ENCODE measurements around the gene MED16.

The MED16 gene

DNA sequence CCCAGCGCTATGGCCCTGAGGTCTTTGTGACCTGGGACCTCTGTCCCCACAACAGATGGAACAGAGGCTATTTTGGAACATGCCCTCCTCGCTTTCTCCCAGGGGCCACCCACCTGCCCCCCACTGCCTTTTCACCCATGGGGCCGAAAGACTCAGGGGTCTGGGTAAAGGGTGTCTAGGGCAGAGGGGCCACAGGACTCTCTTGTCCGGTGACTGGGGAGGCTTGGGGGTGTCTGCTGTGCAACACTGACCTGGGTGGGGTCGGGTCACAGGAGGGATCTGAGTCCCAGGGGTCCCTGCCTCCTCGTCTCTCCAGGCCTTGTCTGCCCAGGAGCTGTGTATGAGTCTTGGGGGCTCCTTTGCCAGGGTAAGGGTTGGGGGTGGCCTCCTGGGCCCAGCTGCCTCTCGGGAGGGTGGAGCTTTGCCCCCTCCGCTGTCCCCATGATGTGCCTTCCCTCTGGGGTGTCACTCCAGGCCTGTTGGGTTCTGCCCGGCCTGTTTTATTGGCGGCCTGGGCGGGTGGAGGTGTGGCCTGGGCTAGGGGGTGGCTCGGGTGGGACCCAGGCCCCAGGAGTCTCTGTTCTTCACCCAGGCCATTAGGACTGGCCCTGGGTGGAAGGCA is 34.9 kb upstream of the MED16 start:
- no peak for DNase-seq (ENCODE audit: low read depth, low spot score)

- DNase-seq (ENCODE audit: low read depth, low spot score): no peak
Observed at GRCh38 chr19:927351-927779, 34.4 kb upstream of the MED16 start.

DNA sequence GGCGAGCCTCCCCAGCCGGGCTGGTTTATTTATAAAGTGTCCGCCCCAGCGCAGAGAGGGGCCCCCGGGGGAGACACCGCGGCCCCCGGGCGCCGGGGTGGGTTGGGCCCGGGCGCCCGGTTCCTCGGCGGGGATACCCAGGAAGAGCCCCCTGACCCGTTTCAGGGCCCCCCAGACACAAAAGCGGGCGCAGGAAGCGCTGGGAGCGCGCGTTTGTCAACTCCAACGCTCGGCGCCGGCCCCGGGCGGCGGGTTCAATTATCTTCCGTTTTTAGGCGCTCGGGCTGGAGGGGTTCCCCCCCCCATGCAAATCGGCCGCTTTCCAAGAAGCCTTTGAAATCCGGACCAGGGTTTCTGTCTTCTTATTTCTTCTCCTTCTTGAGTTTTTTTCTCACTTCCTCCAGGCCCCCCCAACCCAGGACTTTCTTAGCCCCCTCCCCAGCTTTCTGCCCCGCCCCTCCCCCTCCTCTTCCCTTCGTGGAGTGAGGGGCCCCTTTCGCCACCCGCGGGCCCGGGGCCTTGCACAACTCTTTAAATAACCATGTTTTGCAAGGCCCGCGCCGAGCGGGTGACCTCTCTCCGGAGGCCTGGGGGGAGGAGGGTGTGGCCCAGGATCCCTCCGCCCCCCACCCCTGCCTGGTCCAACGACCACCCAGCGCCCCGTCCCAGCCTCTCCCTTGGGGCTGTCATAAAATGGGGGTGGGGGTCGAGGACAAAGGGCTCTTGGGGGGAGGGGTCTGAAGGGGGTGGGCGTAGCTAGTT is 33.8 kb upstream of the MED16 start:
- peak; percentile 37 for DNase-seq (ENCODE audit: low read depth, low spot score)

DNA sequence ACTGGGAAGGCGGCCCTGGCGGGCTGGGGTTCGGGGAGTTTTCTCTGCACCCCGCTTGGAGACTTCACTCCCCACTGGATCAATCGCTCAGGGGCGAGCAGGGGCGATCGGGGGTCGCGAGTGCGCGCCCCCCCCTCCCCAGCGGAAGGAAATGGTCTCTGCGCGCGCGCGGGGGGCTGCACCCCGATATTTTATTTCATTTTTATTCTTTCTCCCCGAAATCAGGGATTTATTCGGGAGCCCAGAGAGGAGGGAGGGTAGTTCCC is 33.3 kb upstream of the MED16 start:
- DNase-seq (ENCODE audit: low read depth, low spot score): no peak

DNA sequence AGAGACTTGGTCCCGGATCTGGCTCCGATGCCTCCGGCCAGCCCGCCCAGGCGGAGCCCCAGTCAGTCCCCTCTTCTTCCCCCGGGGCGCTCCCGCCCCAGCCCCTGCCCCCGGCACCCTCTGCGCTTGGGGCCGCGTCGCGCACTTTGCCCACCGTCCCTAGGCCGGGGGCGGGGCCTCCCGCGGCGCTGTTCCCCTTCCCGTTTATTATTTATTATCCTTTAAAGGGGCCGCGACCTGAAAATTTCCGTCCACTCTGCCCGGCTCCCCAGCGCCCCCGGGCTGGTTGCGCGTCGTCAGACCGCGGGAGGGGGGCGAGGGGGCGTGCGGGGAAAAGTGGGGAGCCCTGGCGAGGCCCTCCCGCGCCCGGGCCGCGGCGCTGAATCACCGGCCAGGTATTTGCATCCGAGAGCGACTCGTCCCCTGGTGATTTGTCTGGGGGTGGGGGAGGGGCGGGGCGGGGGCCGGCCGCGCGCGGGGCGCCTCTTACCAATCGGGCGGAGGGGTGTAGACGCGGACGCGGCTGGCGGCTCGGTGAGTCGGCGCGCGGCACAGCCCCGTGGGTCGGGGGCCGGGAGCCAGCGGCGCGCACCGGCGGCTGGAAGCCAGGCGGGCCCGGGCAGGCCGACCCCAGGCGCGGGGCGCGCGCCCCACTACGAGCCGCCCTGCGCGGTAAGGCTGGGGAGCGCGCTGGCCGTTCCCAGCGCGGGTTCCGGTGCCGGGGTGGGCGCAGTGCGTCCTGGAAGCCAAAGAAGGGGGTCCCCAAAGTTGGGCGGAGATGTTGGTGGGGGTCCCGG is 32.7 kb upstream of the MED16 start, which contains the start of gene ARID3A:
TSS of gene ARID3A (plus strand) at position 510 of the 797 bp plus-strand sequence. CDS start 3,494 bp downstream, outside the sequence.
- DNase-seq (ENCODE audit: low read depth, low spot score): no peak

DNA sequence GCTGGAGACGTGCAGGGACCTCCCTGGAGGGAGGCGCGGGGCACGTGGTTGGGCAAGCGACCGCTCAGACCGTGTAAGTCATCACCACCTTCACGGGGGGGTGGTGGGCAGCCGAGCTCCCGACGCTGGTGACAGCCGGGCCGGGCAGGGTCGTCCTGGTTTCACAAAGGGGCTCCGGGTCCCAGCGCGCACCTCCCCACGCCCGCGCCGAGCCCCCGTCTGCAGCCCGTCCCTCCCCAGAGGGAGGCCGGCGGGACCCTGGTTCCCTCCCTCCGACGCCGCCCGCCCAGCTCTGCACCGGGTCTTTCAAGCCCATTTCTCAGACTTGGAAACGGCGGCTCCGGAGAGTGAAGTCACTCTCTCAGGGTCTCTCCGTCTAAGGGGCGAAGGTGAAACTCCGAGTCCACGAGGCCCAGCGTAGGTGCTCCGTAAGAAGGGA is 32.1 kb upstream of the MED16 start:
- peak; percentile 88 for DNase-seq (ENCODE audit: low read depth, low spot score)

GRCh38 chr19:924553-925086 is 31.6 kb upstream of the MED16 start:
- peak; percentile 78 for DNase-seq (ENCODE audit: low read depth, low spot score)

GRCh38 chr19:920051-920864 is 27.3 kb upstream of the MED16 start:
- DNase-seq (ENCODE audit: low read depth, low spot score): peak; percentile 43

GRCh38 chr19:919199-920050 is 26.4 kb upstream of the MED16 start:
- peak; percentile 47 for DNase-seq (ENCODE audit: low read depth, low spot score)

DNA sequence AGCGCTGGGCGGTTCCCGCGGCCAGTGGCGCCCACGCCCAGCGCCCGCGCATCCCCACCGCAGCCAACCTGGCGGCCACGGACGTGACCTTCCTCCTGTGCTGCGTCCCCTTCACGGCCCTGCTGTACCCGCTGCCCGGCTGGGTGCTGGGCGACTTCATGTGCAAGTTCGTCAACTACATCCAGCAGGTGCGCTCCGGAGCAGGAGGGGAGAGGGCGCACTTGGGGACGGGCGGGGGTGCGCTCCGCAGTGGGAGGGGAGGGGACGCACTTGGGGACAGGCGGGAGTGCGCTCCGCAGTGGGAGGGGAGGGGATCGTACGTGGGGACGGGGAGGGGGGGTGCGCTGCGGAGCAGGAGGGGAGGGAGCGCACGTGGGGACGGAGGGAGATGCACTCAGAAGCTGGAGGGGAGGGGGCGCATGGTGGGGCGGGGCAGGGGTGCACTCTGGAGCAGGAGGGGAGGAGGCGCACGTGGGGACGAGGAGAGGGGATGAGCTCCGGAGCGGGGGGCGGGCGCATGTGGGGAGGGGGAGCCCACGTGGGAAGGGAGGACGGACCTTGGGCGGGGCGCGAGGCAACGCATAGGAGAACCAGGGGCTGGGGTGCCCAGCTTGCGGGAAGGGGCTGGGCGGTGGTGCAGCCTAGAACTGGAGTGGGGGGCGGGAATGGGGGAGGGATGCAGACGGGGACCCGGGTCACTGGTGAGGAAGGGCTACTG is 25.7 kb upstream of the MED16 start:
- no peak for DNase-seq (ENCODE audit: low read depth, low spot score)

DNA sequence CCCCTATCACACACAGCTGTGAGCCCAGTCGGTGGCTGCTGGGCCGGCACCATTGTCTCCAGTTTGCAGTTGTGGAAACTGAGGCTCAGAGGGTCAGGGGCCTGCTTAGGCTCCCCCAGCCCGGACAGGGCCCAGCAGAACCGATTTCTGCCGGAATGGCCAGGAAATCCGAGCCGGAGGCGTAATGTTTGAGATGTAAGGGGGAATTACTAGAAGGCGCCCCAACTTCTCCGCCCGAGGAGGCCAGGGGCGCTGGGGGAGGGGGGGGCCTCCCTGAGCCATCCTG is 25.1 kb upstream of the MED16 start:
- no peak for DNase-seq (ENCODE audit: low read depth, low spot score)

GRCh38 chr19:917323-918151 is 24.6 kb upstream of the MED16 start, which contains the start of gene KISS1R:
TSS of gene KISS1R (plus strand) at chr19:917333. CDS start at chr19:917503, 170 bp downstream.
- DNase-seq (ENCODE audit: low read depth, low spot score): peak; percentile 79

GRCh38 chr19:916645-917322 is 23.8 kb upstream of the MED16 start:
- no peak for DNase-seq (ENCODE audit: low read depth, low spot score)

GRCh38 chr19:913080-913748 is 20.2 kb upstream of the MED16 start, which contains the start of gene R3HDM4:
TSS of gene R3HDM4 (minus strand) at chr19:913219. CDS start at chr19:913157, 62 bp downstream.
- DNase-seq (ENCODE audit: low read depth, low spot score): no peak

- DNase-seq (ENCODE audit: low read depth, low spot score): no peak
Observed at GRCh38 chr19:912181-913079, 19.4 kb upstream of the MED16 start.

DNA sequence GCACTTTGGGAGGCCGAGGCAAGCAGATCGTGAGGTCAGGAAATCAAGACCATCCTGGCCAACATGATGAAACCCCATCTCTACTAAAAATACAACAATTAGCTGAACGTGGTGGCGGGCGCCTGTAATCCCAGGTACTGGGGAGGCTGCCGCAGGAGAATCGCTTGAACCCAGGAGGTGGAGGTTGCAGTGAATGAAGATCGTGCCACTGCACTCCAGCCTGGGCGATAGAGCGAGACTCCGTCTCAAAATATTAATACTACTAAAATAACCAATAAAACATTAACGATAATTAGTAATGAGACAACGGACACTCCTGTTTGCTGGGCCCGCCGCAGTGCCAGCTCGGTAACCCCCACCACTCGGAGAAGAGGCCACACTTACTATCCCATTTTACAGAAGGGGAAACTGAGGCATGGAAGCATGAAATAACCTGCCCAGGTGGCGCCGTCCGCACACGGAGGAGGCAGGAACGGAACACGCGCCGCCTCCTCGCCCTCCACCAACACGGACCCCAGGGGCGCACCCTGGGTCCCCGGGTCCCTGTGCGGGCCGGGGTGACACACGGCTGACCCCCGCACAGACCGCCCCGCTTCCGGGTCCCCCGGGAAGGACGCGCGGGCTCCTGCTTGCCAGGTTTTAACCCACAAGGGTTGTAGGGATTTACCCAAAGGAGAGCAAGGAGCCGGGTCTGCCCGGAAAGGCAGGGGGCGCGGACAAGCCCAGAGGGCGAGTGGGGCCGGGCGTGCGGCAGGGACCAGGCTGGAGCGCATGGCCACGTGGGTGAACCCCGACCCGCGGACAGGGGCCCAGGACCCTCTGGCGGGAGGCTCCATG is 18.4 kb upstream of the MED16 start:
- no peak for DNase-seq (ENCODE audit: low read depth, low spot score)
